HCT116 (cell line): ENCODE data around the gene CAST. TPM values are rescaled to one million over a fixed set of nuclear protein-coding genes. Genes with fewer than 3 reads are reported as not detected.

Experiments
- ATAC-seq: fragments of 200-7000 bp; cut with Tn5 transposase; 2 replicates; pipeline ENCODE4 v1.9.1; 2020; ENCODE audit warnings: mild to moderate bottlenecking, moderate library complexity
- BruUV-seq: library from RNA; stranded (reverse); fragments of 400-500 nt; replicated peaks from 2 replicates; lab custom pipeline; 2021; lab: Mats Ljungman, UMichigan
- CTCF ChIA-PET: fragments of 300-600 bp; sonication (Branson Sonifier 250); formaldehyde crosslinking; loops from one replicate; lab custom pipeline; 2021; ENCODE audit warnings: antibody characterized with exemption; lab: Charles Lee
- POLR2A ChIA-PET: fragments of 300-600, 350-600 bp; sonication (Branson Sonifier 250); formaldehyde crosslinking; loops from one replicate; lab custom pipeline; 2021; ENCODE audit warnings: antibody characterized with exemption; lab: Charles Lee
- RAD21 ChIA-PET, 2 experiments: fragments of 300-600 bp; sonication (Branson Sonifier 250); formaldehyde crosslinking; loops; one replicate each; lab custom pipeline; 2023; ENCODE audit warnings: low total read pairs in 2 of 2; ENCODE audit not compliant: uncharacterized antibody in 2 of 2, unreplicated experiment in 2 of 2, low non-redundant PET in 1 of 2; lab: Charles Lee
- DNase-seq: peaks from one replicate; pipeline ENCODE4 v3.0.0-alpha.2; 2010; ENCODE audit warnings: low read depth, low spot score
- H2AFZ ChIP-seq: fragments of 200-600 bp; shearing (Covaris generic), sonication (generic); 2 replicates; pipeline ENCODE4 v1.6.1; 2017; ENCODE audit warnings: low read depth, mixed run types, mixed read lengths, antibody characterized with exemption, low read length; ENCODE audit not compliant: poor library complexity, severe bottlenecking
- H3K27ac ChIP-seq: 2 replicates; pipeline ENCODE4 v1.5.1; 2012; ENCODE audit warnings: low read depth, low read length
- H3K27me3 ChIP-seq: fragments of 200-600 bp; sonication (generic); 2 replicates; pipeline ENCODE4 v1.6.1; 2016; ENCODE audit warnings: mixed run types, low read length, mixed read lengths; ENCODE audit not compliant: insufficient read depth
- H3K36me3 ChIP-seq, 2 experiments: fragments of 200-500 bp in 1 of 2; fragments of 200-600 bp in 1 of 2; sonication (Bioruptor generic) in 1 of 2; sonication (generic) in 1 of 2; 2 replicates each; pipeline versions ENCODE4 v1.5.1 to v1.6.1; 2014 to 2016; ENCODE audit warnings: low read length in 2 of 2, inconsistent platforms in 1 of 2, mixed read lengths in 1 of 2, mixed run types in 1 of 2; ENCODE audit not compliant: insufficient read depth in 2 of 2, control insufficient read depth in 1 of 2
- H3K4me1 ChIP-seq, 2 experiments: fragments of 200-600 bp in 1 of 2; sonication (generic) in 1 of 2; 2 replicates each; pipeline versions ENCODE4 v1.5.1 to v1.6.1; 2012 to 2017; ENCODE audit warnings: low read length in 2 of 2, inconsistent platforms in 1 of 2, mild to moderate bottlenecking in 1 of 2, mixed read lengths in 1 of 2, mixed run types in 1 of 2, moderate library complexity in 1 of 2; ENCODE audit not compliant: insufficient read depth in 2 of 2, control insufficient read depth in 1 of 2
- H3K4me2 ChIP-seq: fragments of 200-600 bp; sonication (generic); 2 replicates; pipeline ENCODE4 v1.6.1; 2017; ENCODE audit warnings: mixed run types, low read length, mixed read lengths
- H3K4me3 ChIP-seq, 2 experiments: fragments of 200-600 bp in 1 of 2; sonication (generic) in 1 of 2; replicated peaks in 1 of 2; 2 replicates each; pipeline ENCODE4 v1.5.1; 2011 to 2016; ENCODE audit warnings: low read length in 2 of 2, control low read depth in 1 of 2, low read depth in 1 of 2, mild to moderate bottlenecking in 1 of 2, mixed read lengths in 1 of 2, mixed run types in 1 of 2
- H3K79me2 ChIP-seq: fragments of 200-600 bp; sonication (generic); 2 replicates; pipeline ENCODE4 v1.6.1; 2017; ENCODE audit warnings: mild to moderate bottlenecking, mixed run types, low read length, moderate library complexity, mixed read lengths; ENCODE audit not compliant: insufficient read depth
- H3K9ac ChIP-seq: fragments of 200-600 bp; sonication (generic); 2 replicates; pipeline ENCODE4 v1.6.1; 2016; ENCODE audit warnings: low read length, mixed read lengths
- H3K9me2 ChIP-seq: fragments of 200-600 bp; sonication (generic), shearing (Covaris generic); 2 replicates; pipeline ENCODE4 v1.6.1; 2017; ENCODE audit warnings: mixed run types, mild to moderate bottlenecking, moderate library complexity; ENCODE audit not compliant: insufficient read depth
- H3K9me3 ChIP-seq, 2 experiments: fragments of 200-500 bp in 1 of 2; fragments of 200-600 bp in 1 of 2; sonication (Bioruptor generic) in 1 of 2; sonication (generic) in 1 of 2; 2 replicates each; pipeline ENCODE4 v1.6.1; 2014 to 2017; ENCODE audit warnings: low read length in 2 of 2, mixed read lengths in 2 of 2, inconsistent platforms in 1 of 2, low read depth in 1 of 2, mild to moderate bottlenecking in 1 of 2, mixed run types in 1 of 2, moderate library complexity in 1 of 2; ENCODE audit not compliant: control insufficient read depth in 1 of 2, insufficient read depth in 1 of 2
- H4K20me1 ChIP-seq: fragments of 200-600 bp; sonication (generic), shearing (Covaris generic); 2 replicates; pipeline ENCODE4 v1.6.1; 2017; ENCODE audit warnings: mixed run types, mild to moderate bottlenecking, moderate library complexity; ENCODE audit not compliant: insufficient read depth
- CBX3 ChIP-seq: IDR thresholded peaks from 2 replicates; pipeline ENCODE4 v1.6.1; 2012; ENCODE audit warnings: low read depth
- CEBPB ChIP-seq: IDR thresholded peaks from 2 replicates; pipeline ENCODE4 v1.6.1; 2012; ENCODE audit warnings: low read depth
- ELF1 ChIP-seq: IDR thresholded peaks from 2 replicates; pipeline ENCODE4 v1.6.1; 2012; ENCODE audit warnings: low read depth, borderline replicate concordance
- EZH2 ChIP-seq: fragments of 200-600 bp; sonication (generic); IDR thresholded peaks from 2 replicates; pipeline ENCODE4 v1.6.1; 2017; ENCODE audit warnings: antibody characterized with exemption, mixed run types
- EZH2phosphoT487 ChIP-seq: fragments of 200-600 bp; IDR thresholded peaks from 2 replicates; pipeline ENCODE4 v1.6.1; 2018; ENCODE audit warnings: antibody characterized with exemption, borderline replicate concordance
- JUND ChIP-seq: IDR thresholded peaks from 2 replicates; pipeline ENCODE4 v1.6.1; 2012
- POLR2A ChIP-seq: IDR thresholded peaks from 2 replicates; pipeline ENCODE4 v1.7.0; 2011; ENCODE audit warnings: borderline replicate concordance; ENCODE audit not compliant: insufficient read depth, insufficient read length; ENCODE audit errors: extremely low read depth
- POLR2AphosphoS5 ChIP-seq: IDR thresholded peaks from 2 replicates; pipeline ENCODE4 v1.6.1; 2011; ENCODE audit warnings: mild to moderate bottlenecking, low read depth, low read length, moderate library complexity
- RAD21 ChIP-seq: IDR thresholded peaks from 2 replicates; pipeline ENCODE4 v1.6.1; 2012; ENCODE audit warnings: low read depth, mild to moderate bottlenecking
- SIN3A ChIP-seq: IDR thresholded peaks from 2 replicates; pipeline ENCODE4 v1.6.1; 2012; ENCODE audit warnings: low read depth
- SP1 ChIP-seq: IDR thresholded peaks from 2 replicates; pipeline ENCODE4 v1.6.1; 2012; ENCODE audit warnings: low read depth
- SRF ChIP-seq: IDR thresholded peaks from 2 replicates; pipeline ENCODE4 v1.6.1; 2012; ENCODE audit warnings: low read depth
- TCF7L2 ChIP-seq: IDR thresholded peaks from 2 replicates; pipeline ENCODE4 v1.7.0; 2011; ENCODE audit warnings: borderline replicate concordance, inconsistent platforms; ENCODE audit not compliant: insufficient read depth, insufficient read length; ENCODE audit errors: extremely low read depth
- YY1 ChIP-seq: IDR thresholded peaks from 2 replicates; pipeline ENCODE4 v1.6.1; 2011; ENCODE audit warnings: low read length, low read depth, moderate library complexity, mild to moderate bottlenecking; ENCODE audit not compliant: insufficient replicate concordance; ENCODE audit errors: extremely low read depth
- ZFX ChIP-seq: fragments of 450-650 bp; IDR thresholded peaks from 2 replicates; pipeline ENCODE4 v1.6.1; 2017
- ZNF274 ChIP-seq: fragments of 200-500 bp; sonication (Bioruptor generic); IDR thresholded peaks from 2 replicates; pipeline ENCODE4 v1.6.1; 2014; ENCODE audit warnings: mild to moderate bottlenecking, low read depth, low read length, inconsistent platforms
- intact Hi-C: fragments of 100-400 bp; cut with micrococcal nuclease; formaldehyde crosslinking; loops from 2 replicates; pipeline ENCODE4 v1.10.0; 2022
- total RNA-seq: library from RNA; stranded (reverse); gene quantifications from one replicate; pipeline ENCODE4 v1.2.1, GENCODE V29; 2021; ENCODE audit not compliant: unreplicated experiment
- TF ChIP-seq, protein P1 (sequence below): IDR thresholded peaks from 2 replicates; pipeline ENCODE4 v1.6.1; 2012; ENCODE audit warnings: low read depth
- TF ChIP-seq, protein P2 (sequence below): IDR thresholded peaks from 2 replicates; pipeline ENCODE4 v1.6.1; 2012
- TF ChIP-seq, protein P3 (sequence below), 3 experiments: fragments of 200-600 bp in 1 of 3; sonication (generic) in 1 of 3; IDR thresholded peaks in 2 of 3; conservative IDR thresholded peaks in 1 of 3; 2 replicates each; pipeline ENCODE4 v1.5.1; 2012 to 2017; ENCODE audit warnings: low read depth in 2 of 3, low read length in 2 of 3, antibody characterized with exemption in 1 of 3, borderline replicate concordance in 1 of 3, control low read depth in 1 of 3, mild to moderate bottlenecking in 1 of 3, mixed read lengths in 1 of 3, mixed run types in 1 of 3, moderate library complexity in 1 of 3; ENCODE audit not compliant: insufficient read depth in 1 of 3
- TF ChIP-seq, protein P4 (sequence below): IDR thresholded peaks from 2 replicates; pipeline ENCODE4 v1.6.1; 2012

Gene CAST
- total RNA-seq, 1 experiment from 2014 or later: 142 TPM

DNA sequence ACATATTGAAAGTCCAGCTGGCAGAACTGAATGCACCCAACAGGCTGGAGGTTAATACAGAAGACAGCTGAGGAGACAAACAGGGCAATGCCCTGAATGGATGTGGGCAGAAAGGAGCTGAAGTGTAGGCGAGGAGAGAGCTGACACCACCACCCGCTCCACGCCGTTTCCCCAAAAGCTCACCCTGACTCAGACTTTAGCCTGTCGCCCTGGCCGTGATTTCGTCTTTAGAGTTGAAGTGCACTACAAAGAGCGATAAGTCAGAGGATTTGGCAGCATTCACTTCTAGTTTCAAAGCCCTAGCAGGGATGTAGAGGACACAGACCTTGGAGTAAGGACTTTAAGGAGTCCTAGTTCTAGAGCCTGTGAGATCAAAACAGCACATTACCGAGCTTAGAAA lies 147.7 kb downstream of the CAST start (continued):
- TF ChIP-seq, protein P1, sequence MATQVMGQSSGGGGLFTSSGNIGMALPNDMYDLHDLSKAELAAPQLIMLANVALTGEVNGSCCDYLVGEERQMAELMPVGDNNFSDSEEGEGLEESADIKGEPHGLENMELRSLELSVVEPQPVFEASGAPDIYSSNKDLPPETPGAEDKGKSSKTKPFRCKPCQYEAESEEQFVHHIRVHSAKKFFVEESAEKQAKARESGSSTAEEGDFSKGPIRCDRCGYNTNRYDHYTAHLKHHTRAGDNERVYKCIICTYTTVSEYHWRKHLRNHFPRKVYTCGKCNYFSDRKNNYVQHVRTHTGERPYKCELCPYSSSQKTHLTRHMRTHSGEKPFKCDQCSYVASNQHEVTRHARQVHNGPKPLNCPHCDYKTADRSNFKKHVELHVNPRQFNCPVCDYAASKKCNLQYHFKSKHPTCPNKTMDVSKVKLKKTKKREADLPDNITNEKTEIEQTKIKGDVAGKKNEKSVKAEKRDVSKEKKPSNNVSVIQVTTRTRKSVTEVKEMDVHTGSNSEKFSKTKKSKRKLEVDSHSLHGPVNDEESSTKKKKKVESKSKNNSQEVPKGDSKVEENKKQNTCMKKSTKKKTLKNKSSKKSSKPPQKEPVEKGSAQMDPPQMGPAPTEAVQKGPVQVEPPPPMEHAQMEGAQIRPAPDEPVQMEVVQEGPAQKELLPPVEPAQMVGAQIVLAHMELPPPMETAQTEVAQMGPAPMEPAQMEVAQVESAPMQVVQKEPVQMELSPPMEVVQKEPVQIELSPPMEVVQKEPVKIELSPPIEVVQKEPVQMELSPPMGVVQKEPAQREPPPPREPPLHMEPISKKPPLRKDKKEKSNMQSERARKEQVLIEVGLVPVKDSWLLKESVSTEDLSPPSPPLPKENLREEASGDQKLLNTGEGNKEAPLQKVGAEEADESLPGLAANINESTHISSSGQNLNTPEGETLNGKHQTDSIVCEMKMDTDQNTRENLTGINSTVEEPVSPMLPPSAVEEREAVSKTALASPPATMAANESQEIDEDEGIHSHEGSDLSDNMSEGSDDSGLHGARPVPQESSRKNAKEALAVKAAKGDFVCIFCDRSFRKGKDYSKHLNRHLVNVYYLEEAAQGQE: no peak
- TF ChIP-seq CEBPB: no peak
- TF ChIP-seq SIN3A: no peak
- TF ChIP-seq, all 23 proteins: peak for 0

DNA sequence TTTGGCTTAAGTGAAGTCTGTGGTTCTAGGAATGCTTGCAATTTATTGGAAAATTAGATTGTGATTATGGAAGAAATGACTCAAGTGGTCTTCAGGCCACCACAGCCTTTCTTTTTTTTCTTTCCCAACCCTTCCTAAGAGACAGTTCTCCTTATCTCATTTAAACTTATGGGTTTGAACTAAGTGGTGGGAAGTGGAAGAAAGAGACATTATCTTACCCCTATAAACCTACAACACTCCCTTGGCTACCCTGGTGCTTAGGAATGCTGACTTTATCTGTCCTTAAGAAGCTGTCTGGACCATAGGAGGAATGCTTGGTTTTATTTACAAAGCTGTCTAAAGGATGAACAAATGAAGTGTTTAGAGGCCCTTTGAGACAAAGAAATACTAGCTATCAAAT lies 150.7 kb downstream of the CAST start:
- no peaks in the 10 kb centered on the region for H3K36me3 ChIP-seq
- H3K4me1 ChIP-seq: peaks cover 3 to 7% of the 10 kb centered on the region in 2 experiments; a peak in 3 of 4 replicates
- intact Hi-C loops: no loop called here
- TF ChIP-seq ELF1 (no peak), SP1 (no peak), POLR2A (no peak), EZH2phosphoT487 (no peak), POLR2AphosphoS5 (no peak), SIN3A (no peak), CEBPB (no peak), CBX3 (no peak), TCF7L2 (no peak), ZNF274 (no peak), SRF (no peak), EZH2 (no peak), RAD21 (no peak), YY1 (no peak), ZFX (no peak), JUND (no peak)
- TF ChIP-seq, protein P2, sequence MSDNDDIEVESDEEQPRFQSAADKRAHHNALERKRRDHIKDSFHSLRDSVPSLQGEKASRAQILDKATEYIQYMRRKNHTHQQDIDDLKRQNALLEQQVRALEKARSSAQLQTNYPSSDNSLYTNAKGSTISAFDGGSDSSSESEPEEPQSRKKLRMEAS: no peak
- TF ChIP-seq, protein P3, sequence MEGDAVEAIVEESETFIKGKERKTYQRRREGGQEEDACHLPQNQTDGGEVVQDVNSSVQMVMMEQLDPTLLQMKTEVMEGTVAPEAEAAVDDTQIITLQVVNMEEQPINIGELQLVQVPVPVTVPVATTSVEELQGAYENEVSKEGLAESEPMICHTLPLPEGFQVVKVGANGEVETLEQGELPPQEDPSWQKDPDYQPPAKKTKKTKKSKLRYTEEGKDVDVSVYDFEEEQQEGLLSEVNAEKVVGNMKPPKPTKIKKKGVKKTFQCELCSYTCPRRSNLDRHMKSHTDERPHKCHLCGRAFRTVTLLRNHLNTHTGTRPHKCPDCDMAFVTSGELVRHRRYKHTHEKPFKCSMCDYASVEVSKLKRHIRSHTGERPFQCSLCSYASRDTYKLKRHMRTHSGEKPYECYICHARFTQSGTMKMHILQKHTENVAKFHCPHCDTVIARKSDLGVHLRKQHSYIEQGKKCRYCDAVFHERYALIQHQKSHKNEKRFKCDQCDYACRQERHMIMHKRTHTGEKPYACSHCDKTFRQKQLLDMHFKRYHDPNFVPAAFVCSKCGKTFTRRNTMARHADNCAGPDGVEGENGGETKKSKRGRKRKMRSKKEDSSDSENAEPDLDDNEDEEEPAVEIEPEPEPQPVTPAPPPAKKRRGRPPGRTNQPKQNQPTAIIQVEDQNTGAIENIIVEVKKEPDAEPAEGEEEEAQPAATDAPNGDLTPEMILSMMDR (IDR thresholded peaks at IDR 0.05 in 2 of 3, conservative IDR thresholded peaks at IDR 0.05 in 1 of 3; ENCODE audit: borderline replicate concordance in 1 of 3, insufficient read depth in 1 of 3, low read depth in 2 of 3, low read length in 2 of 3): no peak
- TF ChIP-seq, protein P4, sequence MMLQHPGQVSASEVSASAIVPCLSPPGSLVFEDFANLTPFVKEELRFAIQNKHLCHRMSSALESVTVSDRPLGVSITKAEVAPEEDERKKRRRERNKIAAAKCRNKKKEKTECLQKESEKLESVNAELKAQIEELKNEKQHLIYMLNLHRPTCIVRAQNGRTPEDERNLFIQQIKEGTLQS: no peak
- ChIA-PET RAD21 (no interaction called here), POLR2A (no interaction called here), CTCF (interaction anchor here (0.7 kb wide), 1 partner anchor 56 kb away, joined by 3 read pairs; no protein-coding TSS in a partner anchor)
- no peaks in the 10 kb centered on the region for H4K20me1 ChIP-seq
- DNase-seq: no peak
- no peak overlapping the region for H2AFZ ChIP-seq
- no peak overlapping the region for H3K4me3 ChIP-seq
- H3K79me2 ChIP-seq: no peaks in the 10 kb centered on the region
- no peak overlapping the region for H3K27ac ChIP-seq
- H3K4me2 ChIP-seq: no peak overlapping the region
- no TSS peak for BruUV-seq
- no peaks in the 10 kb centered on the region for H3K27me3 ChIP-seq
- no peaks in the 10 kb centered on the region for H3K9me2 ChIP-seq
- no peaks in the 10 kb centered on the region for H3K9me3 ChIP-seq
- no peak overlapping the region for H3K9ac ChIP-seq
- no peak for ATAC-seq
